ENCODE results near the gene PKIG. TPM values are rescaled to one million over a fixed set of nuclear protein-coding genes. Genes with fewer than 3 reads are reported as not detected.
A peak's percentile ranks its signal among the peaks of the same experiment; 100 is the strongest.
"Not testable (repeated sequence)": the region's sequence is repeated elsewhere in the genome, so short reads cannot be mapped to it uniquely, and the experiment has no call there.

The PKIG gene
- total RNA-seq, 1 experiment from 2014 or later: 66.3 TPM

DNA sequence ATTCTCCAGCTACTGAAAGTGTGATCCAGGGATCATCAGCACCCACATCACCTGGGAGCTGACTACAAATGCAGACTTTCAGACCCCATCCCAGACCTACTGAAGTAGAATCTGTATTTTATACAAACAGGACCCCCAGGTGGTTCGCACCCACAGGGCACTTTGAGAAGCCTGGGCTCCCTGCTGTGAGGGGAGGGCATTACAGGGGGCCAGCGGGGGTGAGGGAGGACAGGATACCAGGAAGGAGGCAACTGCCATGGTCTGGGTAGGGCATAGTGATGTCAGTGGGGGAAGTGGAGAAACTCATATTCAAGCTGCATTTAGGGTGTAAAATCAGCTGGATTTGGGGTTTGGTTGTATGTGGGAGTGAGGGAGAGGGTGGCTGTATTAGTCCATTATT is 71.2 kb downstream of the PKIG start:
- DNase-seq (ENCODE audit: low read depth, low spot score) (no peak), ATAC-seq (no peak)
- CTCF ChIA-PET: no interaction called here
- intact Hi-C loops (cut with micrococcal nuclease; ENCODE audit: unreplicated experiment): no loop called here
- peak overlapping the region; percentile 7; the same call in 1 of the 2 replicates for H3K27ac ChIP-seq (ENCODE audit: low read length)
- in situ Hi-C loops (cut with HindIII; ENCODE audit: low pct_unique_long_range_greater_than_20kb, low sequenced_read_pairs): no loop called here
- TF ChIP-seq, protein P1, sequence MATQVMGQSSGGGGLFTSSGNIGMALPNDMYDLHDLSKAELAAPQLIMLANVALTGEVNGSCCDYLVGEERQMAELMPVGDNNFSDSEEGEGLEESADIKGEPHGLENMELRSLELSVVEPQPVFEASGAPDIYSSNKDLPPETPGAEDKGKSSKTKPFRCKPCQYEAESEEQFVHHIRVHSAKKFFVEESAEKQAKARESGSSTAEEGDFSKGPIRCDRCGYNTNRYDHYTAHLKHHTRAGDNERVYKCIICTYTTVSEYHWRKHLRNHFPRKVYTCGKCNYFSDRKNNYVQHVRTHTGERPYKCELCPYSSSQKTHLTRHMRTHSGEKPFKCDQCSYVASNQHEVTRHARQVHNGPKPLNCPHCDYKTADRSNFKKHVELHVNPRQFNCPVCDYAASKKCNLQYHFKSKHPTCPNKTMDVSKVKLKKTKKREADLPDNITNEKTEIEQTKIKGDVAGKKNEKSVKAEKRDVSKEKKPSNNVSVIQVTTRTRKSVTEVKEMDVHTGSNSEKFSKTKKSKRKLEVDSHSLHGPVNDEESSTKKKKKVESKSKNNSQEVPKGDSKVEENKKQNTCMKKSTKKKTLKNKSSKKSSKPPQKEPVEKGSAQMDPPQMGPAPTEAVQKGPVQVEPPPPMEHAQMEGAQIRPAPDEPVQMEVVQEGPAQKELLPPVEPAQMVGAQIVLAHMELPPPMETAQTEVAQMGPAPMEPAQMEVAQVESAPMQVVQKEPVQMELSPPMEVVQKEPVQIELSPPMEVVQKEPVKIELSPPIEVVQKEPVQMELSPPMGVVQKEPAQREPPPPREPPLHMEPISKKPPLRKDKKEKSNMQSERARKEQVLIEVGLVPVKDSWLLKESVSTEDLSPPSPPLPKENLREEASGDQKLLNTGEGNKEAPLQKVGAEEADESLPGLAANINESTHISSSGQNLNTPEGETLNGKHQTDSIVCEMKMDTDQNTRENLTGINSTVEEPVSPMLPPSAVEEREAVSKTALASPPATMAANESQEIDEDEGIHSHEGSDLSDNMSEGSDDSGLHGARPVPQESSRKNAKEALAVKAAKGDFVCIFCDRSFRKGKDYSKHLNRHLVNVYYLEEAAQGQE (IDR thresholded peaks at IDR 0.05; ENCODE audit: insufficient read depth in 1 of 2, low read depth in 2 of 2, low read length in 1 of 2): no peak
- TF ChIP-seq, protein P2, sequence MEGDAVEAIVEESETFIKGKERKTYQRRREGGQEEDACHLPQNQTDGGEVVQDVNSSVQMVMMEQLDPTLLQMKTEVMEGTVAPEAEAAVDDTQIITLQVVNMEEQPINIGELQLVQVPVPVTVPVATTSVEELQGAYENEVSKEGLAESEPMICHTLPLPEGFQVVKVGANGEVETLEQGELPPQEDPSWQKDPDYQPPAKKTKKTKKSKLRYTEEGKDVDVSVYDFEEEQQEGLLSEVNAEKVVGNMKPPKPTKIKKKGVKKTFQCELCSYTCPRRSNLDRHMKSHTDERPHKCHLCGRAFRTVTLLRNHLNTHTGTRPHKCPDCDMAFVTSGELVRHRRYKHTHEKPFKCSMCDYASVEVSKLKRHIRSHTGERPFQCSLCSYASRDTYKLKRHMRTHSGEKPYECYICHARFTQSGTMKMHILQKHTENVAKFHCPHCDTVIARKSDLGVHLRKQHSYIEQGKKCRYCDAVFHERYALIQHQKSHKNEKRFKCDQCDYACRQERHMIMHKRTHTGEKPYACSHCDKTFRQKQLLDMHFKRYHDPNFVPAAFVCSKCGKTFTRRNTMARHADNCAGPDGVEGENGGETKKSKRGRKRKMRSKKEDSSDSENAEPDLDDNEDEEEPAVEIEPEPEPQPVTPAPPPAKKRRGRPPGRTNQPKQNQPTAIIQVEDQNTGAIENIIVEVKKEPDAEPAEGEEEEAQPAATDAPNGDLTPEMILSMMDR (IDR thresholded peaks at IDR 0.05): no peak
- TF ChIP-seq TCF7L2 (IDR thresholded peaks at IDR 0.05; ENCODE audit: low read depth, low read length) (no peak), POLR2AphosphoS5 (IDR thresholded peaks at IDR 0.05; ENCODE audit: low read depth, low read length) (no peak)
- H3K27me3 ChIP-seq (ENCODE audit: control insufficient read depth, insufficient read depth, low read length): no peaks in the 10 kb centered on the region
- no peak overlapping the region for H3K4me3 ChIP-seq (ENCODE audit: low read depth in 2 of 2, low read length in 2 of 2)
- H3K4me1 ChIP-seq (ENCODE audit: control insufficient read depth, insufficient read depth, low read length): peaks cover 10% of the 10 kb centered on the region
- BruUV-seq (replicated peaks): no TSS peak
- H3K9me3 ChIP-seq (ENCODE audit: control insufficient read depth, insufficient read depth, low read depth, low read length): no peaks in the 10 kb centered on the region
- H3K36me3 ChIP-seq (ENCODE audit: control insufficient read depth, insufficient read depth, low read length): no peaks in the 10 kb centered on the region; the same call in 1 of the 2 replicates
- POLR2A ChIA-PET: no interaction called here

DNA sequence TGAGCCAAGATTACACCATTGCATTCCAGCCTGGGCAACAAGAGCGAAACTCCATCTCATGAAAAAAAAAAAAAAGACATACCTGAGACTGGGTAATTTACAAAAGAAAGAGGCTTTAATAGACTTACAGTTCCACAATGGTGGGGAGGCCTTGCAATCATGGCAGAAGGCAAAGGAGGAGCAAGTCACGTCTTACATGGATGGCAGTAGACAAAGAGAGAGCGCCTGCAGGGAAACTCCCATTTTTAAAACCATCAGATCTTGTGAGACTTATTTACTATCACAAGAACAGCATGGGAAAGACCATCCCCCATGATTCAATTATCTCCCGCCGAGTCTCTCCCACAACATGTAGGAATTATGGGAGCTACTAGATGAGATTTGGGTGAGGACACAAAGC is 71.8 kb downstream of the PKIG start:
- H3K27me3 ChIP-seq (ENCODE audit: control insufficient read depth, insufficient read depth, low read length); in situ Hi-C loops (cut with HindIII; ENCODE audit: low pct_unique_long_range_greater_than_20kb, low sequenced_read_pairs); intact Hi-C loops (cut with micrococcal nuclease; ENCODE audit: unreplicated experiment); H3K27ac ChIP-seq (ENCODE audit: low read length); H3K36me3 ChIP-seq (ENCODE audit: control insufficient read depth, insufficient read depth, low read length); H3K9me3 ChIP-seq (ENCODE audit: control insufficient read depth, insufficient read depth, low read depth, low read length); DNase-seq (ENCODE audit: low read depth, low spot score); BruUV-seq (replicated peaks); H3K4me3 ChIP-seq (ENCODE audit: low read depth in 2 of 2, low read length in 2 of 2); CTCF ChIA-PET; ATAC-seq; POLR2A ChIA-PET; H3K4me1 ChIP-seq (ENCODE audit: control insufficient read depth, insufficient read depth, low read length): not testable (repeated sequence)

DNA sequence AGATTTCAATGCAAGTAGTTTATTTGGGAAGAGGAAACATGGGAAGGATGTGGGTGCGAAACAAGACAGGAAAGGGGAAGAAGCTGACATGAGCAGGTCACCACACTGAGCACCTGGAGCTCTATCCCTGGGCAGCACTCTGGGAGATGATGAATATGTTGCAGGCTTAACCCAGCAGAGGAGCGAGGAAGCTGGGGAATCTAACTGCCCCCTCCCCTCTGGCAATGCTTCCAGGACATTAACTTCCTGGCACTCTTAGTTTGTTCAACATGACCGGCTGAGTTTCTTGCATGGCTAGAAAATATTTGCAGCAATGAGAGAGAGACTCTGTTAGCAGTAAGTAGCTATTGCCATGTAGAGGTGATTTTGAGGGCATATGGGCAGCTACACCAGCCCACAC is 74.1 kb downstream of the PKIG start:
- TF ChIP-seq, protein P2 (IDR thresholded peaks at IDR 0.05): no peak
- TF ChIP-seq SIN3A (IDR thresholded peaks at IDR 0.05; ENCODE audit: borderline replicate concordance, insufficient read depth, low read depth, low read length) (no peak), TCF7L2 (IDR thresholded peaks at IDR 0.05; ENCODE audit: low read depth, low read length) (no peak), POLR2AphosphoS5 (IDR thresholded peaks at IDR 0.05; ENCODE audit: low read depth, low read length) (no peak)
- TF ChIP-seq, protein P1 (IDR thresholded peaks at IDR 0.05; ENCODE audit: insufficient read depth in 1 of 2, low read depth in 2 of 2, low read length in 1 of 2): no peak
- DNase-seq (ENCODE audit: low read depth, low spot score): no peak
- Histone ChIP-seq H3K36me3 (ENCODE audit: control insufficient read depth, insufficient read depth, low read length) (no peaks in the 10 kb centered on the region), H3K27me3 (ENCODE audit: control insufficient read depth, insufficient read depth, low read length) (no peaks in the 10 kb centered on the region), H3K4me1 (ENCODE audit: control insufficient read depth, insufficient read depth, low read length) (no peaks in the 10 kb centered on the region; the same call in 1 of the 2 replicates), H3K4me3 (ENCODE audit: low read depth in 2 of 2, low read length in 2 of 2) (no peak overlapping the region), H3K27ac (ENCODE audit: low read length) (no peak overlapping the region), H3K9me3 (ENCODE audit: control insufficient read depth, insufficient read depth, low read depth, low read length) (no peaks in the 10 kb centered on the region)
- ChIA-PET POLR2A (no interaction called here), CTCF (no interaction called here)
- no TSS peak for BruUV-seq (replicated peaks)
- no peak for ATAC-seq
- in situ Hi-C loops (cut with HindIII; ENCODE audit: low pct_unique_long_range_greater_than_20kb, low sequenced_read_pairs): no loop called here
- intact Hi-C loops (cut with micrococcal nuclease; ENCODE audit: unreplicated experiment): no loop called here

Data from Panc1 (cell line).